ENCODE measurements around the gene SEMA3G.

Gene SEMA3G

DNA sequence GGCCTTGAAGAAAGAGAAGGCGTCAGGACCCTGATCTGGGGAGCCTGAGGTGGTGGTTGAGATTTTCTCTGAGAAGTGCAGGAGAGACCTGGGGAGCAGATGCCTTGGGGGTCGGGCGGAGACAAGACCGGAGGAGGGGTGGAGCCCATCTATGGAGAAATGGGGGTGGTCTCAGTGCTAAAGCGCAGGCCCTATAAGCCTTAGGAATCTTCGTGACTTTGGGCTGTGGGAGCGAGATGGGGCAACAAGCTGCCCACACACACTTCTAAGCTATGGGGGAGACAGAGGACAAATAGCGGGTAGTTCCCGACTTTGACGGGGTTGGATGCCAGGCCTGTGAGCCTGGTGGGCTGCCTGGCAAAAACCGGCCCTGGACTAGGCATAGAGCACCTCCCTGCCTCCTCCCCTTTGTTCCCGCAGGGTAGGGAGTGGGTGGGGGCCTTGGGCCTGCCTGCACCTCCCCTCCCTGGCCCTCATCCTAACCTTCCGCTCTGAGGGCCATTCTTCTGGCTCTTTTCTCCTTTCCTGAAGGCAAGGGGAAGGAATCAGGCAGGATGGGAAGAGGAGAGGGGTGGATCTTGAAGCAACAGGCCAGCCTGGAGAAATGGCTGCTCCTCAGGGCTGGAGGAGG is 11.4 kb upstream of the SEMA3G start:
- Histone ChIP-seq H3K27ac (ENCODE audit: low read length) (peak overlapping the region; percentile 89), H3K36me3 (ENCODE audit: insufficient read depth, low read length) (peaks cover 41% of the 10 kb centered on the region)
- peak; percentile 58 for DNase-seq

DNA sequence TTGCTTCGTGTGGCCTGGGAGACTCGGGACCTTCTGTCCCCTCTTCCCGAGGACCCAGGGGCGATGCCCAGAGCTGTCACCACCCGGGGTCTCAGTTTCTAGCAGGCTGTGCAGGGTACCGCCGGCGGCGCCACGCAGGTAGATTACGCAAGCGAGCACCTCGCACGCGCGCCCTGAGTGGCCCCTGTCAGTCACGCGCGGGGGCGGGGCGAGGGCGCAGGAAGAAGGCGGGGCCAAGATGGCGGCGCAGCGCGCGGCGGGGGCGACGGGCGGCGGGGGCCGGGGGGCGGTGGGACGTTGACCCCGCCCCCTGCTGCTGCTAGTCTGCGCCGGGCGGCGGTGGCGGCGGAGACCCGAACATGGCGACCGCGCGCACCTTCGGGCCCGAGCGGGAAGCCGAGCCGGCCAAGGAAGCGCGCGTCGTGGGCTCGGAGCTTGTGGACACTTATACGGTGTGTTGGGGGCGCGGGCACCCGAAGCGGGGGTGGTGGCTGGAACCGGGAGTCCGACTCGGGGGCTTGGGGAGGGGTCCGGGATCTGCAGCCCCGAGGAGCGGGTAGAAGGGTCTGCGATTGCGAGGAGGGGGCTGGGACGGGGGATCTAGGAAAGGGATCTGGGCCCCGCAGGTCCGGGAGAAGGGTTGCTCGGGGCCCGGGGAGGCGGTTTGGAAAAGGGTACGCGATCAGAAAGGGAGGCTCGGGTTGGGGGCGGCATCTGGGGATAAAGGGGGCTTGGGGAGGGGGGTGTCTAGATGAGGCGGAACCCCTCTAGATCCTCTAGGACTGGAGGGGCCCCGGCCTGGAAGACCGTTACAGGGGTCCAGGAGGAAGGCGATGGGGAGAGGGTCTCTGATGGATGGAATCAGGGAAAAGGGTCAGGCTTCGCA is 10.6 kb upstream of the SEMA3G start, which contains the start of gene NISCH:
Gene NISCH (plus strand): TSS at position 322 of the 886 bp plus-strand sequence. CDS start 38 bp downstream, at position 360.
- peak within 1 kb of the TSS; percentile 97 for H3K9ac ChIP-seq (ENCODE audit: low read depth, low read length)
- H3K79me2 ChIP-seq (ENCODE audit: insufficient read depth, low read length) = peaks cover 44% of the 10 kb centered on the region
- peaks cover 26% of the 10 kb centered on the region for H3K4me1 ChIP-seq (ENCODE audit: insufficient read depth, low read length)
- H2AFZ ChIP-seq (ENCODE audit: low read depth, low read length) = peak within 1 kb of the TSS; percentile 99
- no peak for TF ChIP-seq EZH2 (IDR thresholded peaks at IDR 0.05; ENCODE audit: borderline replicate concordance, low read depth, low read length, severe bottlenecking)
- TF ChIP-seq CTCF (IDR thresholded peaks at IDR 0.05; ENCODE audit: borderline replicate concordance, extremely low read depth, low read length, poor library complexity, severe bottlenecking) = no peak
- peak; percentile 94 for DNase-seq
- no peaks in the 10 kb centered on the region for H3K27me3 ChIP-seq (ENCODE audit: insufficient read depth, low read length, poor library complexity)
- peak within 1 kb of the TSS; percentile 94 to 96 for H3K4me3 ChIP-seq (ENCODE audit: low read depth in 1 of 2, low read length in 2 of 2)
- ATAC-seq (ENCODE audit: insufficient read depth, low read depth) = peak; percentile 81
- peaks cover 33% of the 10 kb centered on the region for H3K36me3 ChIP-seq (ENCODE audit: insufficient read depth, low read length)
- H3K9me3 ChIP-seq (ENCODE audit: insufficient read depth, low read length, severe bottlenecking) = no peaks in the 10 kb centered on the region
- peak within 1 kb of the TSS; percentile 85 for H3K4me2 ChIP-seq (ENCODE audit: insufficient read depth, low read length)
- 0 out of 2 replicates have a peak, but pooled peaks cover 7% of the 10 kb centered on the region for H4K20me1 ChIP-seq (ENCODE audit: insufficient read depth, low read length)
- peak within 1 kb of the TSS; percentile 96 for H3K27ac ChIP-seq (ENCODE audit: low read length)

More for the DNA sequence above, 11.4 kb upstream of the SEMA3G start:
- peak overlapping the region; percentile 94 to 96 for H3K4me3 ChIP-seq (ENCODE audit: low read depth in 1 of 2, low read length in 2 of 2)
- H3K9me3 ChIP-seq (ENCODE audit: insufficient read depth, low read length, severe bottlenecking) = no peaks in the 10 kb centered on the region
- no peaks in the 10 kb centered on the region for H3K27me3 ChIP-seq (ENCODE audit: insufficient read depth, low read length, poor library complexity)
- H3K9ac ChIP-seq (ENCODE audit: low read depth, low read length) = peak overlapping the region; percentile 97
- peaks cover 51% of the 10 kb centered on the region for H3K79me2 ChIP-seq (ENCODE audit: insufficient read depth, low read length)
- H3K4me1 ChIP-seq (ENCODE audit: insufficient read depth, low read length) = peaks cover 26% of the 10 kb centered on the region
- peak overlapping the region; percentile 85 for H3K4me2 ChIP-seq (ENCODE audit: insufficient read depth, low read length)
- peak overlapping the region; percentile 97 for H2AFZ ChIP-seq (ENCODE audit: low read depth, low read length)
- peak; percentile 63 for ATAC-seq (ENCODE audit: insufficient read depth, low read depth)
- no peak for TF ChIP-seq CTCF (IDR thresholded peaks at IDR 0.05; ENCODE audit: borderline replicate concordance, extremely low read depth, low read length, poor library complexity, severe bottlenecking)
- TF ChIP-seq EZH2 (IDR thresholded peaks at IDR 0.05; ENCODE audit: borderline replicate concordance, low read depth, low read length, severe bottlenecking) = no peak
- 0 out of 2 replicates have a peak, but pooled peaks cover 7% of the 10 kb centered on the region for H4K20me1 ChIP-seq (ENCODE audit: insufficient read depth, low read length)

DNA sequence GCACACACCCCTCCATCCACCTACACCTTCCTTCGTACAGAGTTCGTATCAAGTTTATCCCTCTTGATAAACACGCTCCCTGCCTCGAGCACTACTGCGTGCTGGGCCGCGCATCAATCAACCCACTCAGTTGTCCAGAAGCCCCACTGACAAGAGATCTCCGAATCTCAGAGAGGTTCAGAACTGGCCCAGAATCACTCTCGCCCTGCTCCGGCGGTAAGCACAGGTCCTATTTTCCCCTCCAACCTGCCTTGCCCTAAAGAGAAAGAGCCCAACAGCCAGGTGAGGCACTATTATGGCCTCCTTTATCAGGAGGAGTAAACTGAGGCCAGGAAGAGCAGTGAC is 10.0 kb upstream of the SEMA3G start:
- ATAC-seq (ENCODE audit: insufficient read depth, low read depth) = no peak
- Histone ChIP-seq H3K4me3 (ENCODE audit: low read depth in 1 of 2, low read length in 2 of 2) (peak overlapping the region; percentile 56 to 94), H3K4me1 (ENCODE audit: insufficient read depth, low read length) (peaks cover 26% of the 10 kb centered on the region), H3K9ac (ENCODE audit: low read depth, low read length) (peak overlapping the region; percentile 97), H2AFZ (ENCODE audit: low read depth, low read length) (peak overlapping the region; percentile 99), H3K36me3 (ENCODE audit: insufficient read depth, low read length) (peaks cover 28% of the 10 kb centered on the region), H3K9me3 (ENCODE audit: insufficient read depth, low read length, severe bottlenecking) (no peaks in the 10 kb centered on the region), H3K4me2 (ENCODE audit: insufficient read depth, low read length) (peak overlapping the region; percentile 85), H3K27ac (ENCODE audit: low read length) (peak overlapping the region; percentile 96), H4K20me1 (ENCODE audit: insufficient read depth, low read length) (0 out of 2 replicates have a peak, but pooled peaks cover 7% of the 10 kb centered on the region), H3K79me2 (ENCODE audit: insufficient read depth, low read length) (peaks cover 39% of the 10 kb centered on the region), H3K27me3 (ENCODE audit: insufficient read depth, low read length, poor library complexity) (no peaks in the 10 kb centered on the region)
- no peak for TF ChIP-seq EZH2 (IDR thresholded peaks at IDR 0.05; ENCODE audit: borderline replicate concordance, low read depth, low read length, severe bottlenecking)
- no peak for DNase-seq
